Measurements from ENCODE around the gene ZBTB9.
A peak's percentile ranks its signal among the peaks of the same experiment; 100 is the strongest.

The ZBTB9 gene

DNA sequence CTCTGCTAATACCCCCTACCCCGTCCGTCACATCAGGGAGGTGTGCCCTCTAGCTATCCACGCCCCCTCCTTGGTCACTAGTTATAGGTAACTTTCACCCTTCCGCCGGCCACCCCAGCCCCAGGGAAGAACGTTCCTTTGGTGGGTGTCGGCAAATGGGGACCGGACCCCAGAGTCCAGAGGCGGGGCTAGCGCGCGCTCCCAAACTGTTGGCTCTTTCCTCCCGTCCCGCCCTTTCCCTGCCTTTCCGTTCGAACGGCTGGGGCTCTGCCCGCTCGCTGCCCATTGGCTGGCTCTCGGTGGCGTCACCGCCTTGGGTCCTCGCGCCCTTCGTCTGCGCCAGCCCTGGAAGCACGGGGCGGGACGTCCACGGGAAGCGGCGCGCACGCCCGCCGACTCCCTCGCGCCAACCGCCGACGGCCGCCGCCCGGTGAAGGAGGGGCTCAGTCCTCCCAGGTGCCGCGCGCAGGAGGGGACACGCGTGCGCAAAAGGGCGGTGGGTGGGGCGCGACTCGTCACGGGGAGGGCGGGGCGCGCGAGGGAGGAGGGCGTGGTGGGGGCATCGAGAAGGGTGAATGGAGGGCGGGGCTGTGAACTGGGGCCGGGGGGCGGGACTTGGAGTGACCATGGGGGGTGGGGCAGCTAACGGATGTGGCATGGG lies 44.2 kb upstream of the ZBTB9 start (continued):
- TF ChIP-seq, protein P1, sequence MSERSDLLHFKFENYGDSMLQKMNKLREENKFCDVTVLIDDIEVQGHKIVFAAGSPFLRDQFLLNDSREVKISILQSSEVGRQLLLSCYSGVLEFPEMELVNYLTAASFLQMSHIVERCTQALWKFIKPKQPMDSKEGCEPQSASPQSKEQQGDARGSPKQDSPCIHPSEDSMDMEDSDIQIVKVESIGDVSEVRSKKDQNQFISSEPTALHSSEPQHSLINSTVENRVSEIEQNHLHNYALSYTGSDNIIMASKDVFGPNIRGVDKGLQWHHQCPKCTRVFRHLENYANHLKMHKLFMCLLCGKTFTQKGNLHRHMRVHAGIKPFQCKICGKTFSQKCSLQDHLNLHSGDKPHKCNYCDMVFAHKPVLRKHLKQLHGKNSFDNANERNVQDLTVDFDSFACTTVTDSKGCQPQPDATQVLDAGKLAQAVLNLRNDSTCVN (tag by site-specific recombination; optimal IDR thresholded peaks at IDR 0.05): peak; percentile 98
- peak; percentile 72 for TF ChIP-seq WT1 (tag by site-specific recombination; IDR thresholded peaks at IDR 0.05)
- TF ChIP-seq ZNF138 (tag by site-specific recombination; IDR thresholded peaks at IDR 0.05; ENCODE audit: borderline replicate concordance): no peak
- no peak for TF ChIP-seq MZF1 (tag by site-specific recombination; IDR thresholded peaks at IDR 0.05; ENCODE audit: borderline replicate concordance)
- TF ChIP-seq RBAK (tag by site-specific recombination; IDR thresholded peaks at IDR 0.05): no peak
- no peak for TF ChIP-seq ZNF169 (tag by site-specific recombination; IDR thresholded peaks at IDR 0.05)
- TF ChIP-seq ZNF510 (tag by site-specific recombination; IDR thresholded peaks at IDR 0.05; ENCODE audit: insufficient replicate concordance): no peak
- TF ChIP-seq ZNF121 (tag by site-specific recombination; IDR thresholded peaks at IDR 0.05): no peak
- TF ChIP-seq ZNF521 (tag by site-specific recombination; IDR thresholded peaks at IDR 0.05): no peak
- no peak for TF ChIP-seq ZNF211 (tag by site-specific recombination; IDR thresholded peaks at IDR 0.05; ENCODE audit: low read depth)
- no peak for TF ChIP-seq ZNF830 (tag by site-specific recombination; IDR thresholded peaks at IDR 0.05; ENCODE audit: low read depth)
- TF ChIP-seq ZNF596 (tag by site-specific recombination; IDR thresholded peaks at IDR 0.05): no peak
- TF ChIP-seq, protein P2, sequence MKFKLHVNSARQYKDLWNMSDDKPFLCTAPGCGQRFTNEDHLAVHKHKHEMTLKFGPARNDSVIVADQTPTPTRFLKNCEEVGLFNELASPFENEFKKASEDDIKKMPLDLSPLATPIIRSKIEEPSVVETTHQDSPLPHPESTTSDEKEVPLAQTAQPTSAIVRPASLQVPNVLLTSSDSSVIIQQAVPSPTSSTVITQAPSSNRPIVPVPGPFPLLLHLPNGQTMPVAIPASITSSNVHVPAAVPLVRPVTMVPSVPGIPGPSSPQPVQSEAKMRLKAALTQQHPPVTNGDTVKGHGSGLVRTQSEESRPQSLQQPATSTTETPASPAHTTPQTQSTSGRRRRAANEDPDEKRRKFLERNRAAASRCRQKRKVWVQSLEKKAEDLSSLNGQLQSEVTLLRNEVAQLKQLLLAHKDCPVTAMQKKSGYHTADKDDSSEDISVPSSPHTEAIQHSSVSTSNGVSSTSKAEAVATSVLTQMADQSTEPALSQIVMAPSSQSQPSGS (tag by site-specific recombination; IDR thresholded peaks at IDR 0.05; ENCODE audit: low read depth): 0 out of 2 replicates have a peak, but pooled peaks have one; percentile 21
- TF ChIP-seq, protein P3, sequence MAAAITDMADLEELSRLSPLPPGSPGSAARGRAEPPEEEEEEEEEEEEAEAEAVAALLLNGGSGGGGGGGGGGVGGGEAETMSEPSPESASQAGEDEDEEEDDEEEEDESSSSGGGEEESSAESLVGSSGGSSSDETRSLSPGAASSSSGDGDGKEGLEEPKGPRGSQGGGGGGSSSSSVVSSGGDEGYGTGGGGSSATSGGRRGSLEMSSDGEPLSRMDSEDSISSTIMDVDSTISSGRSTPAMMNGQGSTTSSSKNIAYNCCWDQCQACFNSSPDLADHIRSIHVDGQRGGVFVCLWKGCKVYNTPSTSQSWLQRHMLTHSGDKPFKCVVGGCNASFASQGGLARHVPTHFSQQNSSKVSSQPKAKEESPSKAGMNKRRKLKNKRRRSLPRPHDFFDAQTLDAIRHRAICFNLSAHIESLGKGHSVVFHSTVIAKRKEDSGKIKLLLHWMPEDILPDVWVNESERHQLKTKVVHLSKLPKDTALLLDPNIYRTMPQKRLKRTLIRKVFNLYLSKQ (tag by site-specific recombination; IDR thresholded peaks at IDR 0.05; ENCODE audit: borderline replicate concordance): no peak
- TF ChIP-seq SP2 (tag by site-specific recombination; IDR thresholded peaks at IDR 0.05): peak; percentile 94
- no peak for TF ChIP-seq ZNF350 (tag by site-specific recombination; IDR thresholded peaks at IDR 0.05)
- TF ChIP-seq, protein P4, sequence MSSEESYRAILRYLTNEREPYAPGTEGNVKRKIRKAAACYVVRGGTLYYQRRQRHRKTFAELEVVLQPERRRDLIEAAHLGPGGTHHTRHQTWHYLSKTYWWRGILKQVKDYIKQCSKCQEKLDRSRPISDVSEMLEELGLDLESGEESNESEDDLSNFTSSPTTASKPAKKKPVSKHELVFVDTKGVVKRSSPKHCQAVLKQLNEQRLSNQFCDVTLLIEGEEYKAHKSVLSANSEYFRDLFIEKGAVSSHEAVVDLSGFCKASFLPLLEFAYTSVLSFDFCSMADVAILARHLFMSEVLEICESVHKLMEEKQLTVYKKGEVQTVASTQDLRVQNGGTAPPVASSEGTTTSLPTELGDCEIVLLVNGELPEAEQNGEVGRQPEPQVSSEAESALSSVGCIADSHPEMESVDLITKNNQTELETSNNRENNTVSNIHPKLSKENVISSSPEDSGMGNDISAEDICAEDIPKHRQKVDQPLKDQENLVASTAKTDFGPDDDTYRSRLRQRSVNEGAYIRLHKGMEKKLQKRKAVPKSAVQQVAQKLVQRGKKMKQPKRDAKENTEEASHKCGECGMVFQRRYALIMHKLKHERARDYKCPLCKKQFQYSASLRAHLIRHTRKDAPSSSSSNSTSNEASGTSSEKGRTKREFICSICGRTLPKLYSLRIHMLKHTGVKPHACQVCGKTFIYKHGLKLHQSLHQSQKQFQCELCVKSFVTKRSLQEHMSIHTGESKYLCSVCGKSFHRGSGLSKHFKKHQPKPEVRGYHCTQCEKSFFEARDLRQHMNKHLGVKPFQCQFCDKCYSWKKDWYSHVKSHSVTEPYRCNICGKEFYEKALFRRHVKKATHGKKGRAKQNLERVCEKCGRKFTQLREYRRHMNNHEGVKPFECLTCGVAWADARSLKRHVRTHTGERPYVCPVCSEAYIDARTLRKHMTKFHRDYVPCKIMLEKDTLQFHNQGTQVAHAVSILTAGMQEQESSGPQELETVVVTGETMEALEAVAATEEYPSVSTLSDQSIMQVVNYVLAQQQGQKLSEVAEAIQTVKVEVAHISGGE (tag by site-specific recombination; conservative IDR thresholded peaks at IDR 0.05; ENCODE audit: low read depth): peak; percentile 82
- TF ChIP-seq ZNF10 (tag by site-specific recombination; IDR thresholded peaks at IDR 0.05): peak; percentile 26; the same call in 1 of the 2 replicates
- no peak for TF ChIP-seq ZNF239 (tag by site-specific recombination; IDR thresholded peaks at IDR 0.05)
- TF ChIP-seq ZNF223 (tag by site-specific recombination; IDR thresholded peaks at IDR 0.05): no peak
- TF ChIP-seq ZSCAN30 (tag by site-specific recombination; IDR thresholded peaks at IDR 0.05): no peak
- TF ChIP-seq ZNF221 (tag by site-specific recombination; IDR thresholded peaks at IDR 0.05; ENCODE audit: borderline replicate concordance): no peak
- peak; percentile 87 for TF ChIP-seq ZEB2 (tag by site-specific recombination; IDR thresholded peaks at IDR 0.05)
- no peak for TF ChIP-seq ZNF768 (tag by site-specific recombination; IDR thresholded peaks at IDR 0.05)
- TF ChIP-seq, protein P5, sequence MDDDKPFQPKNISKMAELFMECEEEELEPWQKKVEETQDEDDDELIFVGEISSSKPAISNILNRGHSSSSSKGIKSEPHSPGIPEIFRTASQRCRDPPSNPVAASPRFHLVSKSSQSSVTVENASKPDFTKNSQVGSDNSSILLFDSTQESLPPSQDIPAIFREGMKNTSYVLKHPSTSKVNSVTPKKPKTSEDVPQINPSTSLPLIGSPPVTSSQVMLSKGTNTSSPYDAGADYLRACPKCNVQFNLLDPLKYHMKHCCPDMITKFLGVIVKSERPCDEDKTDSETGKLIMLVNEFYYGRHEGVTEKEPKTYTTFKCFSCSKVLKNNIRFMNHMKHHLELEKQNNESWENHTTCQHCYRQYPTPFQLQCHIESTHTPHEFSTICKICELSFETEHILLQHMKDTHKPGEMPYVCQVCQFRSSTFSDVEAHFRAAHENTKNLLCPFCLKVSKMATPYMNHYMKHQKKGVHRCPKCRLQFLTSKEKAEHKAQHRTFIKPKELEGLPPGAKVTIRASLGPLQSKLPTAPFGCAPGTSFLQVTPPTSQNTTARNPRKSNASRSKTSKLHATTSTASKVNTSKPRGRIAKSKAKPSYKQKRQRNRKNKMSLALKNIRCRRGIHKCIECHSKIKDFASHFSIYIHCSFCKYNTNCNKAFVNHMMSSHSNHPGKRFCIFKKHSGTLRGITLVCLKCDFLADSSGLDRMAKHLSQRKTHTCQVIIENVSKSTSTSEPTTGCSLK (tag by site-specific recombination; IDR thresholded peaks at IDR 0.05): no peak
- TF ChIP-seq ZNF423 (tag by site-specific recombination; IDR thresholded peaks at IDR 0.05): 0 out of 2 replicates have a peak, but pooled peaks have one; percentile 45
- TF ChIP-seq SCRT1 (tag by site-specific recombination; IDR thresholded peaks at IDR 0.05; ENCODE audit: borderline replicate concordance): no peak
- TF ChIP-seq ZNF558 (tag by site-specific recombination; IDR thresholded peaks at IDR 0.05): no peak
- TF ChIP-seq ZNF174 (tag by site-specific recombination; IDR thresholded peaks at IDR 0.05): no peak
- TF ChIP-seq ZNF394 (tag by site-specific recombination; IDR thresholded peaks at IDR 0.05; ENCODE audit: borderline replicate concordance): no peak; the same call in 1 of the 2 replicates
- no peak for TF ChIP-seq YY1 (tag by site-specific recombination; IDR thresholded peaks at IDR 0.05)
